Measurements from ENCODE around the gene TAS2R50. TPM values are rescaled to one million over a fixed set of nuclear protein-coding genes. Genes with fewer than 3 reads are reported as not detected.

TAS2R50 gene
- total and polyA plus RNA-seq, 9 donors: 0.16 to 1.6 TPM; not detected in 7

DNA sequence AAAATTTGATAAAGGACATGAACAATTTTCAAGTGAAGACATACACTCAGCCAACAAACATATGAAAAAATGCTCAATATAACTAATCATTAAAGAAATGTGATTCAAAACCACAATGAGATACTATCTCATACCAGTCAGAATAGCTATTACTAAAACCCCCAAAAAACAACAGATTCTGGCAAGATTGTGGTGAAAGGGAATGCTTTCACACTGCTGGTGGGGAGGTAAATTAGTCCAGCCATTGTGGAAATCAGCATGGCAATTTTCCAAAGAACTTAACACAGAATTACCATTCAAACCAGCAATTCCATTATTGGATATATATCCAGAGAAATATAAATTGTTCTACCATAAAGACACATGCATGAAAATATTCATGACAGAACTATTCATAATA lies 29.0 kb downstream of the TAS2R50 start:
- no peaks in the 10 kb centered on the region for H3K4me1 ChIP-seq (ENCODE audit: control insufficient read depth, insufficient read depth, low read length)
- DNase-seq: no peak
- H3K36me3 ChIP-seq (ENCODE audit: control insufficient read depth, insufficient read depth, low read length): no peaks in the 10 kb centered on the region
- no peaks in the 10 kb centered on the region for H3K27me3 ChIP-seq (ENCODE audit: control insufficient read depth, insufficient read depth, low read length)
- no peak overlapping the region for H3K4me3 ChIP-seq (ENCODE audit: low read length)
- H3K27ac ChIP-seq (ENCODE audit: low read length): no peak overlapping the region
- peaks cover 13% of the 10 kb centered on the region for H3K9me3 ChIP-seq (replicated peaks; ENCODE audit: control insufficient read depth, low read depth, low read length)

GRCh38 chr12:10956085-10956484 lies 30.6 kb downstream of the TAS2R50 start:
- Histone ChIP-seq H3K9me3 (replicated peaks; ENCODE audit: control insufficient read depth, low read depth, low read length) (peaks cover 13% of the 10 kb centered on the region), H3K4me3 (ENCODE audit: low read length) (no peak overlapping the region), H3K4me1 (ENCODE audit: control insufficient read depth, insufficient read depth, low read length) (no peaks in the 10 kb centered on the region), H3K36me3 (ENCODE audit: control insufficient read depth, insufficient read depth, low read length) (no peaks in the 10 kb centered on the region), H3K27me3 (ENCODE audit: control insufficient read depth, insufficient read depth, low read length) (no peaks in the 10 kb centered on the region), H3K27ac (ENCODE audit: low read length) (no peak overlapping the region)
- no peak for DNase-seq

DNA sequence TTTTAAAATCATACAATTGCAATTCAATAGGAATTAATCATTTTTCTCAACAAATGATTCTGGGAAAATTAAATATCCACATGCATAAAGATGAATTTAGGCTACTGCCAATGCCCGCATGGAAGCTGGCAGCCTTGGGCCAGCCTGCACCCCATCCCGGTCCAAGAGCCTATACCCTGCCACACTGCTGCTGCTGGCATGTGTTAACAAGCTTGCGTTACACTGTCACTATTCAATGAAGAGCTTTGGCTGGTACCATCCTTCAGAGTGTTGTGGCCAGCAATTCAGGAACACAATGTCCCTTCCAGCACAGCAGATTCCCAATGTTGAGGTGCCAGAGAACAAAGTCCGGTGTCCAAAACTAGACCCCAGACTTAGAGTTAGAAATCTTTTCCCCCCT lies 34.1 kb downstream of the TAS2R50 start:
- DNase-seq: no peak
- H3K27me3 ChIP-seq (ENCODE audit: control insufficient read depth, insufficient read depth, low read length): no peaks in the 10 kb centered on the region
- no peaks in the 10 kb centered on the region for H3K36me3 ChIP-seq (ENCODE audit: control insufficient read depth, insufficient read depth, low read length)
- H3K9me3 ChIP-seq (replicated peaks; ENCODE audit: control insufficient read depth, low read depth, low read length): peaks cover 17% of the 10 kb centered on the region
- no peak overlapping the region for H3K4me3 ChIP-seq (ENCODE audit: low read length)
- H3K4me1 ChIP-seq (ENCODE audit: control insufficient read depth, insufficient read depth, low read length): no peaks in the 10 kb centered on the region
- no peak overlapping the region for H3K27ac ChIP-seq (ENCODE audit: low read length)
- 100% methylated on average over 3 of the region's 4 CpGs for WGBS (ENCODE audit: insufficient coverage)

GRCh38 chr12:10943167-10943566 lies 43.5 kb downstream of the TAS2R50 start:
- no CpG with 5 or more reads among the region's 2 CpGs for WGBS (ENCODE audit: insufficient coverage)
- Histone ChIP-seq H3K9me3 (replicated peaks; ENCODE audit: control insufficient read depth, low read depth, low read length) (peaks cover 20% of the 10 kb centered on the region), H3K27me3 (ENCODE audit: control insufficient read depth, insufficient read depth, low read length) (no peaks in the 10 kb centered on the region), H3K4me1 (ENCODE audit: control insufficient read depth, insufficient read depth, low read length) (no peaks in the 10 kb centered on the region), H3K27ac (ENCODE audit: low read length) (no peak overlapping the region), H3K36me3 (ENCODE audit: control insufficient read depth, insufficient read depth, low read length) (no peaks in the 10 kb centered on the region), H3K4me3 (ENCODE audit: low read length) (no peak overlapping the region)
- DNase-seq: no peak

- H3K27ac ChIP-seq (ENCODE audit: low read length): no peak overlapping the region
- no peaks in the 10 kb centered on the region for H3K4me1 ChIP-seq (ENCODE audit: control insufficient read depth, insufficient read depth, low read length)
- 72% methylated on average over 3 of the region's 4 CpGs for WGBS (ENCODE audit: insufficient coverage)
- no peaks in the 10 kb centered on the region for H3K36me3 ChIP-seq (ENCODE audit: control insufficient read depth, insufficient read depth, low read length)
- peaks cover 13% of the 10 kb centered on the region for H3K9me3 ChIP-seq (replicated peaks; ENCODE audit: control insufficient read depth, low read depth, low read length)
- DNase-seq: no peak
- no peak overlapping the region for H3K4me3 ChIP-seq (ENCODE audit: low read length)
- H3K27me3 ChIP-seq (ENCODE audit: control insufficient read depth, insufficient read depth, low read length): no peaks in the 10 kb centered on the region
Measured at GRCh38 chr12:10941916-10942607, 44.6 kb downstream of the TAS2R50 start.

GRCh38 chr12:10941369-10941768 lies 45.3 kb downstream of the TAS2R50 start:
- no peak overlapping the region for H3K4me3 ChIP-seq (ENCODE audit: low read length)
- H3K27me3 ChIP-seq (ENCODE audit: control insufficient read depth, insufficient read depth, low read length): no peaks in the 10 kb centered on the region
- H3K36me3 ChIP-seq (ENCODE audit: control insufficient read depth, insufficient read depth, low read length): no peaks in the 10 kb centered on the region
- peaks cover 6% of the 10 kb centered on the region for H3K9me3 ChIP-seq (replicated peaks; ENCODE audit: control insufficient read depth, low read depth, low read length)
- no peak overlapping the region for H3K27ac ChIP-seq (ENCODE audit: low read length)
- H3K4me1 ChIP-seq (ENCODE audit: control insufficient read depth, insufficient read depth, low read length): no peaks in the 10 kb centered on the region
- no peak for DNase-seq

DNA sequence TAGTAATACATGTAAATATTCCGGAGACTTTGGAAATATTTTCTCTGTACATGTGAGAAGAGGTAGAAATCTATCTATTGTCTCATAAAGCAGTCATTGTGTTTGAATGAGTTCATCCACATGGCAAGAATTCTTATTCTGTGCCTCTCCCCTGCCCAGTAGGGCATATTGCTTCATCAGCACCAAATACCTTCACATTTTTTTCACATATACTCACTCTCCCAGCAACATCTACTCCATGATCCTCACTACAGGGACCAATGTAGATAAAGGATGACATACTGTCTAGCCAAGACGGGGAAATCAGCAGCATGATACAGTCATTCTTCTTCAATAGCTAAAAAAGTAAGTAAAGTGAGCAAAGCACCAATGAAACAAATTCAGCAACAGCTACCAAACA lies 46.3 kb downstream of the TAS2R50 start:
- Histone ChIP-seq H3K4me1 (ENCODE audit: control insufficient read depth, insufficient read depth, low read length) (no peaks in the 10 kb centered on the region), H3K27ac (ENCODE audit: low read length) (no peak overlapping the region), H3K36me3 (ENCODE audit: control insufficient read depth, insufficient read depth, low read length) (no peaks in the 10 kb centered on the region), H3K9me3 (replicated peaks; ENCODE audit: control insufficient read depth, low read depth, low read length) (peaks cover 6% of the 10 kb centered on the region), H3K27me3 (ENCODE audit: control insufficient read depth, insufficient read depth, low read length) (no peaks in the 10 kb centered on the region), H3K4me3 (ENCODE audit: low read length) (no peak overlapping the region)
- WGBS (ENCODE audit: insufficient coverage): no CpG with 5 or more reads among the region's 2 CpGs
- DNase-seq: no peak

DNA sequence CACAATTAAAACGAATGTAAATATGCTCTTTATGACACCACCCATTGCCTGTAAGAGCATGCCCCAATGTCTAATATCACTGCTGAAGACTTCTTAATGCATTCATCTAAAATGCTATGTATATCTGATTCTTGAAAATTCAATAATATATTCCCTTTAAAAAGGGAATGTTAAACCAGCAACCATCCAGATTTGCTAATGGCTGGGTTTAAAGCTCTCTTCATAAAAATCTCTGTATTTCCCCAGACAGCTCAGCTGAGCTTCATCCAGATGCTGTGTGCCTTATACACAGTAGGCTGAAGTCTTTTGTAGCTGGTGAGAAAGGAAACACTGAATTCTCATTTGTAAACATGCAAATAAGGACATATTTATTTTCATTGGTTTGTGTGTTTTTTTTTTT lies 47.5 kb downstream of the TAS2R50 start, which contains the start of gene TAS2R14:
Gene TAS2R14, minus strand, starts transcription at position 101 of the 400 bp plus-strand sequence. Its CDS starts 56 bp downstream, at position 45.
- no peaks in the 10 kb centered on the region for H3K9me3 ChIP-seq (replicated peaks; ENCODE audit: control insufficient read depth, low read depth, low read length)
- WGBS (ENCODE audit: insufficient coverage): 86% methylated on average over 1 of the region's 1 CpG

DNA sequence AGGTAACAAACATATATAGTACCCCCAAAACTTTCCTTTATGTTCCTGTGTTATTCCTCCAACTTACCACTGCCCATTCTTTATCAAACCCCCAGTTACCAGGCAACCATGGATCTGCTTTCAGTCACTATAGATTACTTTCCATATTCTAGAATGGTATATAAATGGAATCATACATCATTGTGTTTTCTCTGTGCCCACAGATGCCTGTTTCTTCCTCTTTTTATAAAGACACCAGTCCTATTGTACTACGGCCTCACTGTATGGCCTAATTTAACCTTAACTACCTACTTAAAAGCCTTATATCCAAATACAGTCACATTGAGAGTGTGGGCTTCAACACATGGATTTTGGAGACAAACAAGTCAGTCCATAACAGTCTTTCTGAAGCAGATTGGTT lies 50.2 kb downstream of the TAS2R50 start:
- Histone ChIP-seq H3K27ac (ENCODE audit: low read length) (no peak overlapping the region), H3K9me3 (replicated peaks; ENCODE audit: control insufficient read depth, low read depth, low read length) (no peaks in the 10 kb centered on the region), H3K27me3 (ENCODE audit: control insufficient read depth, insufficient read depth, low read length) (no peaks in the 10 kb centered on the region), H3K4me3 (ENCODE audit: low read length) (no peak overlapping the region), H3K4me1 (ENCODE audit: control insufficient read depth, insufficient read depth, low read length) (no peaks in the 10 kb centered on the region), H3K36me3 (ENCODE audit: control insufficient read depth, insufficient read depth, low read length) (no peaks in the 10 kb centered on the region)
- no CpG with 5 or more reads among the region's 1 CpG for WGBS (ENCODE audit: insufficient coverage)
- DNase-seq: no peak

More for the DNA sequence above, 47.5 kb downstream of the TAS2R50 start, which contains the start of gene TAS2R14:
- H3K27me3 ChIP-seq (ENCODE audit: control insufficient read depth, insufficient read depth, low read length): no peaks in the 10 kb centered on the region
- no peak within 1 kb of the TSS for H3K27ac ChIP-seq (ENCODE audit: low read length)
- no peak within 1 kb of the TSS for H3K4me3 ChIP-seq (ENCODE audit: low read length)
- no peaks in the 10 kb centered on the region for H3K36me3 ChIP-seq (ENCODE audit: control insufficient read depth, insufficient read depth, low read length)
- no peaks in the 10 kb centered on the region for H3K4me1 ChIP-seq (ENCODE audit: control insufficient read depth, insufficient read depth, low read length)
- no peak for DNase-seq
